CD14-positive monocyte (primary cell): ENCODE data around the gene LSM4. TPM values are rescaled to one million over a fixed set of nuclear protein-coding genes. Genes with fewer than 3 reads are reported as not detected.

Experiments used
- DNase-seq, 3 donors: peaks; one replicate each; pipeline ENCODE4 v3.0.0-alpha.2; 2011 to 2022
- H2AFZ ChIP-seq: 2 replicates; pipeline ENCODE4 v1.6.0; 2012; ENCODE audit warnings: mild to moderate bottlenecking, low read depth, low read length, inconsistent platforms; ENCODE audit not compliant: insufficient read depth, poor library complexity, severe bottlenecking
- H3K27ac ChIP-seq, 2 donors: 1 replicate in 1 of 2; 2 replicates in 1 of 2; pipeline ENCODE4 v1.5.1; 2012 to 2013; ENCODE audit warnings: low read length in 2 of 2, control low read depth in 1 of 2, inconsistent platforms in 1 of 2, low read depth in 1 of 2, mild to moderate bottlenecking in 1 of 2
- H3K27me3 ChIP-seq, 2 donors: one replicate each; pipeline versions ENCODE4 v1.6.0 to v1.6.1; 2011 to 2013; ENCODE audit warnings: low read length in 2 of 2; ENCODE audit not compliant: control insufficient read depth in 2 of 2, insufficient read depth in 2 of 2
- H3K36me3 ChIP-seq, 2 donors: replicated peaks in 1 of 2; 1 replicate in 1 of 2; 2 replicates in 1 of 2; pipeline versions ENCODE4 v1.5.1 to v1.6.1; 2012 to 2013; ENCODE audit warnings: low read length in 2 of 2, control low read depth in 1 of 2, inconsistent platforms in 1 of 2, mild to moderate bottlenecking in 1 of 2; ENCODE audit not compliant: insufficient read depth in 2 of 2, control insufficient read depth in 1 of 2
- H3K4me1 ChIP-seq, 2 donors: 1 replicate in 1 of 2; 2 replicates in 1 of 2; pipeline versions ENCODE4 v1.5.1 to v1.6.1; 2012 to 2013; ENCODE audit warnings: low read length in 2 of 2, control low read depth in 1 of 2, inconsistent platforms in 1 of 2, mild to moderate bottlenecking in 1 of 2, moderate library complexity in 1 of 2; ENCODE audit not compliant: insufficient read depth in 2 of 2, control insufficient read depth in 1 of 2
- H3K4me2 ChIP-seq: replicated peaks from 2 replicates; pipeline ENCODE3; 2012; ENCODE audit warnings: low read length, moderate library complexity, mild to moderate bottlenecking; ENCODE audit not compliant: poor library complexity, severe bottlenecking; ENCODE audit errors: extremely low read depth
- H3K4me3 ChIP-seq, 3 experiments: fragments of 200-600 bp in 1 of 3; sonication (generic) in 1 of 3; replicated peaks in 1 of 3; 1 replicate in 2 of 3; 2 replicates in 1 of 3; pipeline ENCODE4 v1.5.1; 2011 to 2013; ENCODE audit warnings: low read length in 3 of 3, mild to moderate bottlenecking in 3 of 3, control low read depth in 2 of 3, low read depth in 2 of 3, inconsistent platforms in 1 of 3, moderate library complexity in 1 of 3
- H3K79me2 ChIP-seq: 2 replicates; pipeline ENCODE4 v1.6.0; 2012; ENCODE audit warnings: mild to moderate bottlenecking, control low read depth, inconsistent platforms, low read length, moderate library complexity; ENCODE audit not compliant: insufficient read depth
- H3K9ac ChIP-seq: 2 replicates; pipeline ENCODE4 v1.6.0; 2017; ENCODE audit warnings: low read length, mild to moderate bottlenecking; ENCODE audit not compliant: insufficient read depth, poor library complexity, severe bottlenecking
- H3K9me3 ChIP-seq, 2 donors: replicated peaks in 1 of 2; 1 replicate in 1 of 2; 2 replicates in 1 of 2; pipeline versions ENCODE4 v1.5.1 to v1.6.1; 2012 to 2013; ENCODE audit warnings: low read length in 2 of 2, control low read depth in 1 of 2; ENCODE audit not compliant: control insufficient read depth in 1 of 2, insufficient read depth in 1 of 2
- H4K20me1 ChIP-seq: 2 replicates; pipeline ENCODE4 v1.6.0; 2012; ENCODE audit warnings: mild to moderate bottlenecking, low read length, control low read depth, moderate library complexity; ENCODE audit not compliant: insufficient read depth
- H3K27ac Mint-ChIP-seq, 7 donors: one replicate each; pipeline ENCODE4 v1.8.0; 2020; ENCODE audit warnings: mild to moderate bottlenecking in 7 of 7, mixed read lengths in 7 of 7, moderate library complexity in 6 of 7, inconsistent platforms in 2 of 7
- H3K27me3 Mint-ChIP-seq, 3 donors: one replicate each; pipeline ENCODE4 v1.8.0; 2021 to 2022; ENCODE audit warnings: low read depth in 3 of 3, mild to moderate bottlenecking in 3 of 3, mixed read lengths in 3 of 3, moderate library complexity in 3 of 3, inconsistent platforms in 1 of 3
- H3K36me3 Mint-ChIP-seq, 2 donors: one replicate each; pipeline ENCODE4 v1.8.0; 2020; ENCODE audit warnings: mixed read lengths in 2 of 2, inconsistent platforms in 1 of 2, mild to moderate bottlenecking in 1 of 2
- H3K4me1 Mint-ChIP-seq: one replicate; pipeline ENCODE4 v1.8.0; 2020; ENCODE audit warnings: mild to moderate bottlenecking, mixed read lengths
- H3K4me3 Mint-ChIP-seq, 2 donors: one replicate each; pipeline ENCODE4 v1.8.0; 2020; ENCODE audit warnings: mild to moderate bottlenecking in 2 of 2, mixed read lengths in 2 of 2, moderate library complexity in 1 of 2
- H3K9me3 Mint-ChIP-seq, 7 donors: one replicate each; pipeline ENCODE4 v1.8.0; 2020 to 2022; ENCODE audit warnings: mixed read lengths in 7 of 7, mild to moderate bottlenecking in 6 of 7, moderate library complexity in 6 of 7, inconsistent platforms in 2 of 7
- WGBS: methylation state at CpG from one replicate; pipeline ENCODE4 v1.1.5; 2013; ENCODE audit warnings: missing lambda C conversion rate; ENCODE audit not compliant: insufficient coverage; 5-methylcytosine and 5-hydroxymethylcytosine counted together
- intact Hi-C, 2 donors: fragments of 100-400 bp; cut with micrococcal nuclease; formaldehyde crosslinking; loops; one replicate each; pipeline versions ENCODE4 v1.15.0 to v1.15.1; 2023
- polyA plus RNA-seq, 3 donors: library from polyadenylated mRNA; depleted of rRNA in 1 of 3; unstranded in 2 of 3; stranded (reverse) in 1 of 3; fragments of 300-500 nt in 2 of 3; fragments of >200 nt in 1 of 3; fragmentation: Illumina TruSeq in 2 of 3; gene quantifications; 1 replicate in 2 of 3; 2 replicates in 1 of 3; pipeline ENCODE4 v1.2.3, GENCODE V29; 2012 to 2021
- TF ChIP-seq, protein P1 (sequence below): fragments of 200-600 bp; IDR thresholded peaks from one replicate; pipeline ENCODE4 v1.8.0; 2022; ENCODE audit warnings: antibody characterized with exemption, mild to moderate bottlenecking

The LSM4 gene
- polyA plus RNA-seq, 3 donors = 66.5 to 143 (median 97.0) TPM

GRCh38 chr19:18322318-18322758, 538 bp downstream of the LSM4 start:
- H3K9me3 Mint-ChIP-seq = no peaks in the 10 kb centered on the region
- Histone ChIP-seq H3K27me3 (no peaks in the 10 kb centered on the region), H3K4me1 (peaks cover 61 to 67% of the 10 kb centered on the region in 2 donors), H3K9ac (peak overlapping the region; percentile 72), H4K20me1 (no peaks in the 10 kb centered on the region), H3K4me2 (peak overlapping the region; percentile 81), H2AFZ (peak overlapping the region; percentile 69), H3K79me2 (peaks cover 56% of the 10 kb centered on the region), H3K27ac (peak overlapping the region; percentile 59 to 89), H3K4me3 (peak overlapping the region; percentile 60 to 93 (median 73)), H3K36me3 (no peaks in the 10 kb centered on the region), H3K9me3 (no peaks in the 10 kb centered on the region)
- H3K27me3 Mint-ChIP-seq = no peaks in the 10 kb centered on the region
- H3K4me3 Mint-ChIP-seq = peak overlapping the region; percentile 78 to 85
- TF ChIP-seq, protein P1, sequence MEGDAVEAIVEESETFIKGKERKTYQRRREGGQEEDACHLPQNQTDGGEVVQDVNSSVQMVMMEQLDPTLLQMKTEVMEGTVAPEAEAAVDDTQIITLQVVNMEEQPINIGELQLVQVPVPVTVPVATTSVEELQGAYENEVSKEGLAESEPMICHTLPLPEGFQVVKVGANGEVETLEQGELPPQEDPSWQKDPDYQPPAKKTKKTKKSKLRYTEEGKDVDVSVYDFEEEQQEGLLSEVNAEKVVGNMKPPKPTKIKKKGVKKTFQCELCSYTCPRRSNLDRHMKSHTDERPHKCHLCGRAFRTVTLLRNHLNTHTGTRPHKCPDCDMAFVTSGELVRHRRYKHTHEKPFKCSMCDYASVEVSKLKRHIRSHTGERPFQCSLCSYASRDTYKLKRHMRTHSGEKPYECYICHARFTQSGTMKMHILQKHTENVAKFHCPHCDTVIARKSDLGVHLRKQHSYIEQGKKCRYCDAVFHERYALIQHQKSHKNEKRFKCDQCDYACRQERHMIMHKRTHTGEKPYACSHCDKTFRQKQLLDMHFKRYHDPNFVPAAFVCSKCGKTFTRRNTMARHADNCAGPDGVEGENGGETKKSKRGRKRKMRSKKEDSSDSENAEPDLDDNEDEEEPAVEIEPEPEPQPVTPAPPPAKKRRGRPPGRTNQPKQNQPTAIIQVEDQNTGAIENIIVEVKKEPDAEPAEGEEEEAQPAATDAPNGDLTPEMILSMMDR = no peak
- DNase-seq = peak in 2 of 3 donors; percentile 19 to 41
- intact Hi-C loops = loop anchor here (2.0 to 5.0 kb wide), 2 partner anchors 44 to 130 kb away; partner anchors contain the start of gene MPV17L2 (in 1 of the 2)
- H3K27ac Mint-ChIP-seq = peak overlapping the region; percentile 90 to 93 (median 92)
- WGBS = 4% methylated on average over 5 of the region's 7 CpGs
- peaks cover 62% of the 10 kb centered on the region for H3K4me1 Mint-ChIP-seq
- peaks cover 0 to 4% of the 10 kb centered on the region in 2 donors for H3K36me3 Mint-ChIP-seq

- Mint-ChIP-seq H3K36me3 (peaks cover 0 to 4% of the 10 kb centered on the region in 2 donors), H3K27ac (peak overlapping the region; percentile 90 to 93 (median 92)), H3K4me3 (peak overlapping the region; percentile 78 to 85), H3K9me3 (no peaks in the 10 kb centered on the region), H3K4me1 (peaks cover 65% of the 10 kb centered on the region), H3K27me3 (no peaks in the 10 kb centered on the region)
- peak overlapping the region; percentile 59 to 89 for H3K27ac ChIP-seq
- no peaks in the 10 kb centered on the region for H3K36me3 ChIP-seq
- H3K9ac ChIP-seq = no peak overlapping the region
- H2AFZ ChIP-seq = no peak overlapping the region
- no peaks in the 10 kb centered on the region for H3K27me3 ChIP-seq
- H3K4me3 ChIP-seq = peak overlapping the region in 1 of 3 experiments; percentile 93
- intact Hi-C loops = loop anchor here (2.0 to 5.0 kb wide), 3 partner anchors 15 to 129 kb away; partner anchors contain the start of gene MPV17L2 (in 1 of the 2)
- H3K9me3 ChIP-seq = no peaks in the 10 kb centered on the region
- TF ChIP-seq, protein P1 = no peak
- H4K20me1 ChIP-seq = no peaks in the 10 kb centered on the region
- no peak for DNase-seq
- H3K4me2 ChIP-seq = peak overlapping the region; percentile 81
- peaks cover 61% of the 10 kb centered on the region for H3K79me2 ChIP-seq
- peaks cover 65 to 71% of the 10 kb centered on the region in 2 donors for H3K4me1 ChIP-seq
- WGBS = 6% methylated on average over 7 of the region's 9 CpGs
Observed at GRCh38 chr19:18321734-18322102, 1.2 kb downstream of the LSM4 start.
